K562 (cell line): ENCODE data around the gene ZFAND3. TPM values are rescaled to one million over a fixed set of nuclear protein-coding genes. Genes with fewer than 3 reads are reported as not detected.

Experiments
- ATAC-seq: fragments of 200-7000 bp; cut with Tn5 transposase; 3 replicates; pipeline ENCODE4 v1.9.1; 2020; ENCODE audit warnings: moderate library complexity
- BruUV-seq: library from RNA; stranded (reverse); fragments of 400-500 nt; replicated peaks from 2 replicates; lab custom pipeline; 2021; lab: Mats Ljungman, UMichigan
- CTCF ChIA-PET: fragments of 300-600 bp; formaldehyde crosslinking; extraction: SDS; loops from one replicate; lab custom pipeline; 2021; ENCODE audit warnings: low intra/inter-chr PET ratio; lab: Yijun Ruan, JAX
- POLR2A ChIA-PET: fragments of 300-600, 350-650 bp; sonication (Branson Sonifier 250); formaldehyde crosslinking; extraction: SDS; loops from one replicate; lab custom pipeline; 2021; ENCODE audit warnings: antibody characterized with exemption, inconsistent platforms; lab: Yijun Ruan, JAX
- DNase-seq, 4 experiments: peaks; one replicate each; pipeline versions ENCODE4 v3.0.0 to v3.0.0-alpha.2; 2011 to 2018; ENCODE audit warnings: low spot score in 3 of 4, mixed read lengths in 3 of 4; ENCODE audit errors: extremely low read depth in 1 of 4
- FAIRE-seq: peaks from 2 replicates; lab custom pipeline; 2011; peaks lifted over from hg19 to GRCh38; lab: Jason Lieb, UNC
- H2AFZ ChIP-seq: 2 replicates; pipeline ENCODE4 v1.6.0; 2011; ENCODE audit warnings: low read depth, low read length, control low read depth, inconsistent platforms
- H3K27ac ChIP-seq: fragments of 200-600 bp; 3 replicates; pipeline ENCODE4 v1.8.0; 2011; ENCODE audit warnings: low read depth, mild to moderate bottlenecking, control low read depth, inconsistent platforms, low read length, moderate library complexity, mixed read lengths; ENCODE audit errors: extremely low read depth
- H3K27me3 ChIP-seq, 2 experiments: fragments of 300-600 bp in 1 of 2; 2 replicates in 1 of 2; 3 replicates in 1 of 2; pipeline versions ENCODE4 v1.6.0 to v1.8.0; 2011; ENCODE audit warnings: inconsistent platforms in 2 of 2, low read length in 2 of 2, mild to moderate bottlenecking in 1 of 2, mixed read lengths in 1 of 2, moderate library complexity in 1 of 2; ENCODE audit not compliant: control insufficient read depth in 2 of 2, insufficient read depth in 2 of 2
- H3K36me3 ChIP-seq: fragments of 300-600 bp; 3 replicates; pipeline ENCODE4 v1.8.0; 2011; ENCODE audit warnings: mild to moderate bottlenecking, low read length, inconsistent platforms; ENCODE audit not compliant: control insufficient read depth, insufficient read depth
- H3K4me1 ChIP-seq, 2 experiments: fragments of 200-600 bp in 1 of 2; replicated peaks in 1 of 2; 2 replicates in 1 of 2; 3 replicates in 1 of 2; pipeline versions ENCODE4 v1.5.1 to v1.8.0; 2011; ENCODE audit warnings: inconsistent platforms in 2 of 2, low read length in 2 of 2, mild to moderate bottlenecking in 1 of 2, mixed read lengths in 1 of 2, moderate library complexity in 1 of 2; ENCODE audit not compliant: control insufficient read depth in 2 of 2, insufficient read depth in 2 of 2
- H3K4me2 ChIP-seq: 2 replicates; pipeline ENCODE4 v1.6.1; 2011; ENCODE audit warnings: low read length, control low read depth, inconsistent platforms, mixed read lengths; ENCODE audit not compliant: insufficient read depth
- H3K4me3 ChIP-seq: fragments of 200-600 bp; sonication (generic), shearing (Covaris generic); 2 replicates; pipeline ENCODE4 v1.5.1; 2016; ENCODE audit warnings: control low read depth, inconsistent platforms
- H3K79me2 ChIP-seq: fragments of 200-600 bp; 3 replicates; pipeline ENCODE4 v1.8.0; 2011; ENCODE audit warnings: low read length, inconsistent platforms; ENCODE audit not compliant: control insufficient read depth, insufficient read depth
- H3K9ac ChIP-seq, 2 experiments: 2 replicates each; pipeline versions ENCODE4 v1.6.0 to v1.6.1; 2011; ENCODE audit warnings: low read depth in 2 of 2, low read length in 2 of 2, control low read depth in 1 of 2, inconsistent platforms in 1 of 2, mild to moderate bottlenecking in 1 of 2, mixed read lengths in 1 of 2; ENCODE audit not compliant: insufficient read depth in 1 of 2
- H3K9me1 ChIP-seq: one replicate; pipeline ENCODE4 v1.6.0; 2011; ENCODE audit warnings: inconsistent platforms, mild to moderate bottlenecking, low read length, moderate library complexity; ENCODE audit not compliant: control insufficient read depth, insufficient read depth
- H3K9me3 ChIP-seq: replicated peaks from 2 replicates; pipeline ENCODE4 v1.5.1; 2011; ENCODE audit warnings: low read depth, low read length, inconsistent platforms; ENCODE audit not compliant: control insufficient read depth, insufficient read depth
- H4K20me1 ChIP-seq: replicated peaks from 2 replicates; pipeline ENCODE4 v1.6.1; 2011; ENCODE audit warnings: low read length, inconsistent platforms, mixed read lengths; ENCODE audit not compliant: control insufficient read depth, insufficient read depth
- MECOM ChIP-seq: fragments of 250-450 bp; sonication (Bioruptor Pico); IDR thresholded peaks from 2 replicates; pipeline ENCODE4 v1.8.0; 2022; ENCODE audit warnings: inconsistent platforms
- PHF8 ChIP-seq: fragments of 200-600 bp; sonication (generic); IDR thresholded peaks from 2 replicates; pipeline ENCODE4 v1.6.1; 2012; ENCODE audit warnings: mixed run types, mild to moderate bottlenecking, inconsistent platforms, low read length, moderate library complexity, borderline replicate concordance
- ZNF253 ChIP-seq: fragments of 250-450 bp; sonication (Bioruptor Pico); conservative IDR thresholded peaks from 2 replicates; pipeline ENCODE4 v1.6.1; 2021; ENCODE audit warnings: mild to moderate bottlenecking
- WGBS: fragments of 100-300 bp; shearing (Covaris generic); methylation state at CpG from one replicate; pipeline ENCODE4 v1.1.6; 2016; ENCODE audit warnings: low coverage, mixed read lengths; ENCODE audit not compliant: insufficient coverage; ENCODE audit errors: missing lambda C conversion rate; 5-methylcytosine and 5-hydroxymethylcytosine counted together
- in situ Hi-C: fragments of 300-500 bp; cut with MboI; formaldehyde crosslinking; loops from 4 replicates; pipeline ENCODE4 v1.15.0; 2018; ENCODE audit warnings: inconsistent platforms, mixed read lengths
- intact Hi-C: fragments of 100-400 bp; cut with micrococcal nuclease; formaldehyde crosslinking; loops from 2 replicates; pipeline ENCODE4 v1.14.2; 2022
- polyA plus RNA-seq, 8 experiments: library from polyadenylated mRNA; depleted of rRNA in 4 of 8; stranded (reverse) in 5 of 8; unstranded in 3 of 8; fragments of >200 nt; fragmentation: Nextera tagmentation in 2 of 8; fragmentation: Illumina TruSeq in 1 of 8; extraction: Ambion mirVana in 2 of 8; extraction: Trizol in 1 of 8; gene quantifications; 2 replicates each; pipeline versions ENCODE4 v1.2.1 to v1.2.3, GENCODE V29; 2011 to 2014; ENCODE audit warnings: inconsistent platforms in 1 of 8, missing spikeins in 1 of 8
- total RNA-seq, 7 experiments: library from RNA; depleted of rRNA in 6 of 7; stranded (reverse); fragments of >200 nt in 6 of 7; fragmentation: Illumina TruSeq in 2 of 7; extraction: Trizol in 2 of 7; gene quantifications; 2 replicates each; pipeline versions ENCODE4 v1.2.1 to v1.2.3, GENCODE V29; 2011 to 2021; ENCODE audit warnings: low replicate concordance in 1 of 7
- TF ChIP-seq, protein P1 (sequence below): fragments of 250-450 bp; sonication (Bioruptor Pico); IDR thresholded peaks from 2 replicates; pipeline ENCODE4 v1.8.0; 2021; ENCODE audit warnings: moderate library complexity, mild to moderate bottlenecking, inconsistent platforms
- TF ChIP-seq, protein P2 (sequence below): IDR thresholded peaks from 2 replicates; pipeline ENCODE4 v1.6.1; 2011; ENCODE audit not compliant: insufficient read length; ENCODE audit errors: extremely low read depth
- TF ChIP-seq, protein P3 (sequence below), 3 experiments: fragments of 200-800 bp in 1 of 3; fragments of 250-450 bp in 1 of 3; fragments of 450-650 bp in 1 of 3; sonication (Bioruptor Pico) in 1 of 3; sonication (Bioruptor generic) in 1 of 3; formaldehyde crosslinking in 1 of 3; IDR thresholded peaks; 2 replicates each; pipeline versions ENCODE4 v1.6.1 to v1.8.0; 2016 to 2022; ENCODE audit warnings: mild to moderate bottlenecking in 2 of 3, missing genetic modification characterization in 2 of 3, missing compliant biosample characterization in 1 of 3, moderate library complexity in 1 of 3

ZFAND3 gene
- total and polyA plus RNA-seq, 9 of the 15 experiments (the other 6 are each of a cell fraction or from before 2014, with no cell fraction given), result 0.81 to 26.6 (median 11.8) TPM

DNA sequence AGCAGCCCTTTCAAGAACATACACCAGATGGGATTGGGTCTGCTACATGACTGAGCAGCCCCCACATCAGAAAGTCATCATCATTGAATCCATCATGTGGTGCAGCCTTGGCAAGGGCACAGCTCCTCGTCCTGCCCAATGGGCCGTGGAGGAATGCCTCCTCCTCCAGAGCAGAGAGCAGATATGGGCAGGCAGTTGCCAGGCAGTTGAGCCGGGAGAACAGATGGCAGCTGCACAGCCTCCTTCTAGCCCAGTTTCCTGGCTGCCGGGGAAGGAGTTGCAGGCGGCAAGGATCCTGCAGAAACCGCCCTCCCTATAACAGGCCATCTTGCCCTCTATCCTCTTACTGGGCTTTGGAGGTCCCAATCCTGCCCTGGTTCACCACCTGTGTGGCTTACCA lies 11.9 kb upstream of the ZFAND3 start:
- Histone ChIP-seq H3K36me3 (no peaks in the 10 kb centered on the region), H3K9me1 (no peaks in the 10 kb centered on the region), H2AFZ (no peak overlapping the region)
- CTCF ChIA-PET, result no interaction called here
- 6% methylated on average over 6 of the region's 6 CpGs for WGBS
- TF ChIP-seq, protein P1, sequence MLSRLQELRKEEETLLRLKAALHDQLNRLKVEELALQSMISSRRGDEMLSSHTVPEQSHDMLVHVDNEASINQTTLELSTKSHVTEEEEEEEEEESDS (CRISPR knock-in tag), result no peak
- TF ChIP-seq PHF8 (no peak), ZNF253 (CRISPR knock-in tag) (no peak), MECOM (CRISPR knock-in tag) (no peak)
- TF ChIP-seq, protein P2, sequence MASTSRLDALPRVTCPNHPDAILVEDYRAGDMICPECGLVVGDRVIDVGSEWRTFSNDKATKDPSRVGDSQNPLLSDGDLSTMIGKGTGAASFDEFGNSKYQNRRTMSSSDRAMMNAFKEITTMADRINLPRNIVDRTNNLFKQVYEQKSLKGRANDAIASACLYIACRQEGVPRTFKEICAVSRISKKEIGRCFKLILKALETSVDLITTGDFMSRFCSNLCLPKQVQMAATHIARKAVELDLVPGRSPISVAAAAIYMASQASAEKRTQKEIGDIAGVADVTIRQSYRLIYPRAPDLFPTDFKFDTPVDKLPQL, result no peak
- TF ChIP-seq, protein P3, sequence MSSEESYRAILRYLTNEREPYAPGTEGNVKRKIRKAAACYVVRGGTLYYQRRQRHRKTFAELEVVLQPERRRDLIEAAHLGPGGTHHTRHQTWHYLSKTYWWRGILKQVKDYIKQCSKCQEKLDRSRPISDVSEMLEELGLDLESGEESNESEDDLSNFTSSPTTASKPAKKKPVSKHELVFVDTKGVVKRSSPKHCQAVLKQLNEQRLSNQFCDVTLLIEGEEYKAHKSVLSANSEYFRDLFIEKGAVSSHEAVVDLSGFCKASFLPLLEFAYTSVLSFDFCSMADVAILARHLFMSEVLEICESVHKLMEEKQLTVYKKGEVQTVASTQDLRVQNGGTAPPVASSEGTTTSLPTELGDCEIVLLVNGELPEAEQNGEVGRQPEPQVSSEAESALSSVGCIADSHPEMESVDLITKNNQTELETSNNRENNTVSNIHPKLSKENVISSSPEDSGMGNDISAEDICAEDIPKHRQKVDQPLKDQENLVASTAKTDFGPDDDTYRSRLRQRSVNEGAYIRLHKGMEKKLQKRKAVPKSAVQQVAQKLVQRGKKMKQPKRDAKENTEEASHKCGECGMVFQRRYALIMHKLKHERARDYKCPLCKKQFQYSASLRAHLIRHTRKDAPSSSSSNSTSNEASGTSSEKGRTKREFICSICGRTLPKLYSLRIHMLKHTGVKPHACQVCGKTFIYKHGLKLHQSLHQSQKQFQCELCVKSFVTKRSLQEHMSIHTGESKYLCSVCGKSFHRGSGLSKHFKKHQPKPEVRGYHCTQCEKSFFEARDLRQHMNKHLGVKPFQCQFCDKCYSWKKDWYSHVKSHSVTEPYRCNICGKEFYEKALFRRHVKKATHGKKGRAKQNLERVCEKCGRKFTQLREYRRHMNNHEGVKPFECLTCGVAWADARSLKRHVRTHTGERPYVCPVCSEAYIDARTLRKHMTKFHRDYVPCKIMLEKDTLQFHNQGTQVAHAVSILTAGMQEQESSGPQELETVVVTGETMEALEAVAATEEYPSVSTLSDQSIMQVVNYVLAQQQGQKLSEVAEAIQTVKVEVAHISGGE (CRISPR knock-in tag; IDR thresholded peaks at IDR 0.05), result peak in 1 of 3 experiments; percentile 25; a peak in 1 of 6 replicates
- TF ChIP-seq, all 486 proteins: peak for 1
- ATAC-seq, result peak; percentile 60
- 0 out of 2 replicates have a peak, but pooled peaks cover 3% of the 10 kb centered on the region for H4K20me1 ChIP-seq
- intact Hi-C loops (no loop called here), in situ Hi-C loops (no loop called here)
- no peaks in the 10 kb centered on the region for H3K4me1 ChIP-seq
- no peak for FAIRE-seq
- H3K4me3 ChIP-seq, result no peak overlapping the region
- POLR2A ChIA-PET, result interaction anchor here (1.5 to 4.8 kb wide), 2 partner anchors 8 to 11 kb away, joined by 8 to 30 read pairs; partner anchors contain the start of gene ZFAND3
- no peak for DNase-seq
- H3K9ac ChIP-seq, result no peak overlapping the region
- peaks cover 21 to 34% of the 10 kb centered on the region in 2 experiments for H3K27me3 ChIP-seq
- H3K27ac ChIP-seq, result no peak overlapping the region
- H3K79me2 ChIP-seq, result no peaks in the 10 kb centered on the region
- H3K9me3 ChIP-seq, result no peaks in the 10 kb centered on the region
- no peak overlapping the region for H3K4me2 ChIP-seq
- no TSS peak for BruUV-seq
